HepG2 (cell line): ENCODE data around the gene RERE. TPM values are rescaled to one million over a fixed set of nuclear protein-coding genes. Genes with fewer than 3 reads are reported as not detected.

Source experiments
- ATAC-seq: fragments of 200-7000 bp; cut with Tn5 transposase; 3 replicates; pipeline ENCODE4 v1.9.1; 2020; ENCODE audit warnings: mild to moderate bottlenecking, moderate library complexity
- BruUV-seq: library from RNA; stranded (reverse); fragments of 400-500 nt; replicated peaks from 2 replicates; lab custom pipeline; 2021; lab: Mats Ljungman, UMichigan
- CTCF ChIA-PET: fragments of 300-600 bp; formaldehyde crosslinking; extraction: SDS; loops from one replicate; lab custom pipeline; 2021; ENCODE audit warnings: low total read pairs, inconsistent platforms, low intra/inter-chr PET ratio; lab: Yijun Ruan, JAX
- POLR2A ChIA-PET: fragments of 350-600 bp; sonication (Branson Sonifier 250); formaldehyde crosslinking; loops from one replicate; lab custom pipeline; 2020; ENCODE audit warnings: antibody characterized with exemption, inconsistent platforms; lab: Yijun Ruan, JAX
- DNase-seq: peaks from one replicate; pipeline ENCODE4 v3.0.0-alpha.2; 2015; ENCODE audit warnings: low spot score
- FAIRE-seq: peaks from 3 replicates; lab custom pipeline; 2011; peaks lifted over from hg19 to GRCh38; lab: Jason Lieb, UNC
- H2AFZ ChIP-seq: one replicate; pipeline ENCODE4 v1.6.1; 2011; ENCODE audit warnings: low read length, inconsistent platforms
- H3K27ac ChIP-seq: fragments of 300-600 bp; 3 replicates; pipeline ENCODE4 v1.8.0; 2011; ENCODE audit warnings: mixed run types, mild to moderate bottlenecking, mixed read lengths, low read length, inconsistent platforms; ENCODE audit not compliant: insufficient read depth; ENCODE audit errors: extremely low read length
- H3K27me3 ChIP-seq, 2 experiments: fragments of 200-600 bp in 1 of 2; 2 replicates in 1 of 2; 3 replicates in 1 of 2; pipeline versions ENCODE4 v1.6.0 to v1.8.0; 2011; ENCODE audit warnings: low read length in 2 of 2, mild to moderate bottlenecking in 2 of 2, moderate library complexity in 2 of 2, inconsistent platforms in 1 of 2; ENCODE audit not compliant: insufficient read depth in 2 of 2, control insufficient read depth in 1 of 2
- H3K36me3 ChIP-seq, 2 experiments: fragments of 200-600 bp in 1 of 2; replicated peaks in 1 of 2; 2 replicates in 1 of 2; 3 replicates in 1 of 2; pipeline versions ENCODE4 v1.5.1 to v1.8.0; 2011; ENCODE audit warnings: low read length in 2 of 2, inconsistent platforms in 1 of 2; ENCODE audit not compliant: insufficient read depth in 2 of 2, control insufficient read depth in 1 of 2
- H3K4me1 ChIP-seq: 2 replicates; pipeline ENCODE4 v1.5.1; 2012; ENCODE audit warnings: low read length, inconsistent platforms; ENCODE audit not compliant: insufficient read depth
- H3K4me2 ChIP-seq: 2 replicates; pipeline ENCODE4 v1.6.0; 2011; ENCODE audit warnings: low read depth, low read length, inconsistent platforms
- H3K4me3 ChIP-seq, 3 experiments: fragments of 200-600 bp in 1 of 3; sonication (generic), shearing (Covaris generic) in 1 of 3; replicated peaks in 1 of 3; 2 replicates each; pipeline ENCODE4 v1.5.1; 2011 to 2016; ENCODE audit warnings: low read length in 3 of 3, inconsistent platforms in 2 of 3, low read depth in 2 of 3, mild to moderate bottlenecking in 2 of 3, control low read depth in 1 of 3, mixed read lengths in 1 of 3; ENCODE audit not compliant: insufficient read depth in 1 of 3
- H3K79me2 ChIP-seq: one replicate; pipeline ENCODE4 v1.6.1; 2011; ENCODE audit warnings: low read length, inconsistent platforms; ENCODE audit not compliant: insufficient read depth
- H3K9ac ChIP-seq: 2 replicates; pipeline ENCODE4 v1.6.0; 2011; ENCODE audit warnings: mild to moderate bottlenecking, low read depth, low read length, inconsistent platforms; ENCODE audit not compliant: insufficient read depth
- H3K9me3 ChIP-seq: 2 replicates; pipeline ENCODE4 v1.5.1; 2012; ENCODE audit warnings: mild to moderate bottlenecking, low read length
- H4K20me1 ChIP-seq: 2 replicates; pipeline ENCODE4 v1.6.0; 2011; ENCODE audit warnings: inconsistent platforms, mild to moderate bottlenecking, low read length, moderate library complexity; ENCODE audit not compliant: insufficient read depth
- KDM1A ChIP-seq: IDR thresholded peaks from 2 replicates; pipeline ENCODE4 v1.6.1; 2016; ENCODE audit warnings: missing compliant biosample characterization
- RFXANK ChIP-seq: IDR thresholded peaks from 2 replicates; pipeline ENCODE4 v1.6.1; 2016
- ZFP90 ChIP-seq: sonication (generic); formaldehyde crosslinking; IDR thresholded peaks from 2 replicates; pipeline ENCODE4 v1.8.0; 2022; ENCODE audit warnings: missing genetic modification reagents, mild to moderate bottlenecking, inconsistent platforms, borderline replicate concordance
- ZNF34 ChIP-seq: sonication (generic); formaldehyde crosslinking; IDR thresholded peaks from 2 replicates; pipeline ENCODE4 v1.4.0; 2020; ENCODE audit warnings: mild to moderate bottlenecking, missing genetic modification reagents, borderline replicate concordance
- WGBS: methylation state at CpG from one replicate; pipeline ENCODE4 v1.1.6; 2017; ENCODE audit warnings: low lambda C conversion rate; 5-methylcytosine and 5-hydroxymethylcytosine counted together
- in situ Hi-C: cut with HindIII; loops from 2 replicates; pipeline ENCODE4 v1.10.0; 2017; ENCODE audit warnings: low pct_unique_long_range_greater_than_20kb; ENCODE audit not compliant: extremely low pct_ligation_motif_present
- intact Hi-C: fragments of 100-400 bp; cut with micrococcal nuclease; formaldehyde crosslinking; loops from one replicate; pipeline ENCODE4 v1.10.0; 2022; ENCODE audit not compliant: unreplicated experiment
- polyA plus RNA-seq, 8 experiments: library from polyadenylated mRNA; depleted of rRNA in 3 of 8; stranded (reverse) in 7 of 8; unstranded in 1 of 8; fragments of >200 nt; fragmentation: Illumina TruSeq in 4 of 8; extraction: Trizol in 4 of 8; gene quantifications; 2 replicates each; pipeline versions ENCODE4 v1.2.1 to v1.2.3, GENCODE V29; 2011 to 2016; ENCODE audit warnings: low read depth in 4 of 8, missing spikeins in 1 of 8, mixed read lengths in 1 of 8; ENCODE audit not compliant: insufficient read depth in 1 of 8
- total RNA-seq, 5 experiments: library from RNA; depleted of rRNA; stranded (reverse); fragments of >200 nt; fragmentation: Illumina TruSeq; extraction: Trizol; gene quantifications; 2 replicates each; pipeline ENCODE4 v1.2.3, GENCODE V29; 2016; ENCODE audit warnings: low read depth in 1 of 5
- TF ChIP-seq, protein P1 (sequence below): conservative IDR thresholded peaks from 2 replicates; pipeline ENCODE4 v1.6.1; 2018; ENCODE audit warnings: missing genetic modification reagents
- TF ChIP-seq, protein P2 (sequence below): sonication (generic); formaldehyde crosslinking; IDR thresholded peaks from 2 replicates; pipeline ENCODE4 v1.4.0; 2020; ENCODE audit warnings: missing genetic modification reagents
- TF ChIP-seq, protein P3 (sequence below), 2 experiments: sonication (generic) in 1 of 2; formaldehyde crosslinking in 1 of 2; IDR thresholded peaks; 2 replicates each; pipeline versions ENCODE4 v1.6.1 to v1.9.0; 2014 to 2022; ENCODE audit warnings: antibody characterized with exemption in 1 of 2, borderline replicate concordance in 1 of 2, inconsistent platforms in 1 of 2, low read depth in 1 of 2, missing genetic modification reagents in 1 of 2

Gene RERE
- total and polyA plus RNA-seq, 2 of the 13 experiments (the other 11 are each of a cell fraction or from before 2014, with no cell fraction given), result 18.3 to 21.9 TPM

- 0 out of 2 replicates have a peak, but pooled peaks cover 9% of the 10 kb centered on the region for H3K4me1 ChIP-seq
- TF ChIP-seq, protein P1, sequence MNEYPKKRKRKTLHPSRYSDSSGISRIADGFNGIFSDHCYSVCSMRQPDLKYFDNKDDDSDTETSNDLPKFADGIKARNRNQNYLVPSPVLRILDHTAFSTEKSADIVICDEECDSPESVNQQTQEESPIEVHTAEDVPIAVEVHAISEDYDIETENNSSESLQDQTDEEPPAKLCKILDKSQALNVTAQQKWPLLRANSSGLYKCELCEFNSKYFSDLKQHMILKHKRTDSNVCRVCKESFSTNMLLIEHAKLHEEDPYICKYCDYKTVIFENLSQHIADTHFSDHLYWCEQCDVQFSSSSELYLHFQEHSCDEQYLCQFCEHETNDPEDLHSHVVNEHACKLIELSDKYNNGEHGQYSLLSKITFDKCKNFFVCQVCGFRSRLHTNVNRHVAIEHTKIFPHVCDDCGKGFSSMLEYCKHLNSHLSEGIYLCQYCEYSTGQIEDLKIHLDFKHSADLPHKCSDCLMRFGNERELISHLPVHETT (CRISPR knock-in tag), result no peak
- TF ChIP-seq, protein P2, sequence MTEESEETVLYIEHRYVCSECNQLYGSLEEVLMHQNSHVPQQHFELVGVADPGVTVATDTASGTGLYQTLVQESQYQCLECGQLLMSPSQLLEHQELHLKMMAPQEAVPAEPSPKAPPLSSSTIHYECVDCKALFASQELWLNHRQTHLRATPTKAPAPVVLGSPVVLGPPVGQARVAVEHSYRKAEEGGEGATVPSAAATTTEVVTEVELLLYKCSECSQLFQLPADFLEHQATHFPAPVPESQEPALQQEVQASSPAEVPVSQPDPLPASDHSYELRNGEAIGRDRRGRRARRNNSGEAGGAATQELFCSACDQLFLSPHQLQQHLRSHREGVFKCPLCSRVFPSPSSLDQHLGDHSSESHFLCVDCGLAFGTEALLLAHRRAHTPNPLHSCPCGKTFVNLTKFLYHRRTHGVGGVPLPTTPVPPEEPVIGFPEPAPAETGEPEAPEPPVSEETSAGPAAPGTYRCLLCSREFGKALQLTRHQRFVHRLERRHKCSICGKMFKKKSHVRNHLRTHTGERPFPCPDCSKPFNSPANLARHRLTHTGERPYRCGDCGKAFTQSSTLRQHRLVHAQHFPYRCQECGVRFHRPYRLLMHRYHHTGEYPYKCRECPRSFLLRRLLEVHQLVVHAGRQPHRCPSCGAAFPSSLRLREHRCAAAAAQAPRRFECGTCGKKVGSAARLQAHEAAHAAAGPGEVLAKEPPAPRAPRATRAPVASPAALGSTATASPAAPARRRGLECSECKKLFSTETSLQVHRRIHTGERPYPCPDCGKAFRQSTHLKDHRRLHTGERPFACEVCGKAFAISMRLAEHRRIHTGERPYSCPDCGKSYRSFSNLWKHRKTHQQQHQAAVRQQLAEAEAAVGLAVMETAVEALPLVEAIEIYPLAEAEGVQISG (CRISPR knock-in tag), result no peak
- TF ChIP-seq RFXANK (CRISPR knock-in tag), result no peak
- no peak for TF ChIP-seq ZNF34 (CRISPR knock-in tag)
- TF ChIP-seq KDM1A (CRISPR knock-in tag), result no peak
- no peak for TF ChIP-seq ZFP90 (CRISPR knock-in tag)
- TF ChIP-seq, protein P3, sequence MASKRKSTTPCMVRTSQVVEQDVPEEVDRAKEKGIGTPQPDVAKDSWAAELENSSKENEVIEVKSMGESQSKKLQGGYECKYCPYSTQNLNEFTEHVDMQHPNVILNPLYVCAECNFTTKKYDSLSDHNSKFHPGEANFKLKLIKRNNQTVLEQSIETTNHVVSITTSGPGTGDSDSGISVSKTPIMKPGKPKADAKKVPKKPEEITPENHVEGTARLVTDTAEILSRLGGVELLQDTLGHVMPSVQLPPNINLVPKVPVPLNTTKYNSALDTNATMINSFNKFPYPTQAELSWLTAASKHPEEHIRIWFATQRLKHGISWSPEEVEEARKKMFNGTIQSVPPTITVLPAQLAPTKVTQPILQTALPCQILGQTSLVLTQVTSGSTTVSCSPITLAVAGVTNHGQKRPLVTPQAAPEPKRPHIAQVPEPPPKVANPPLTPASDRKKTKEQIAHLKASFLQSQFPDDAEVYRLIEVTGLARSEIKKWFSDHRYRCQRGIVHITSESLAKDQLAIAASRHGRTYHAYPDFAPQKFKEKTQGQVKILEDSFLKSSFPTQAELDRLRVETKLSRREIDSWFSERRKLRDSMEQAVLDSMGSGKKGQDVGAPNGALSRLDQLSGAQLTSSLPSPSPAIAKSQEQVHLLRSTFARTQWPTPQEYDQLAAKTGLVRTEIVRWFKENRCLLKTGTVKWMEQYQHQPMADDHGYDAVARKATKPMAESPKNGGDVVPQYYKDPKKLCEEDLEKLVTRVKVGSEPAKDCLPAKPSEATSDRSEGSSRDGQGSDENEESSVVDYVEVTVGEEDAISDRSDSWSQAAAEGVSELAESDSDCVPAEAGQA (IDR thresholded peaks at IDR 0.05; ENCODE audit: low read depth), result no peak
- TF ChIP-seq, protein P3 (CRISPR knock-in tag; IDR thresholded peaks at IDR 0.05; ENCODE audit: borderline replicate concordance), result no peak
- H3K9me3 ChIP-seq, result no peaks in the 10 kb centered on the region
- in situ Hi-C loops (no loop called here), intact Hi-C loops (no loop called here)
- H2AFZ ChIP-seq, result no peak overlapping the region
- DNase-seq (no peak), FAIRE-seq (no peak), ATAC-seq (no peak)
- H3K4me3 ChIP-seq, result no peak overlapping the region
- ChIA-PET POLR2A (no interaction called here), CTCF (no interaction called here)
- no peak overlapping the region for H3K9ac ChIP-seq
- no peaks in the 10 kb centered on the region for H4K20me1 ChIP-seq
- no peak overlapping the region for H3K27ac ChIP-seq
- BruUV-seq, result no TSS peak
- H3K79me2 ChIP-seq, result no peaks in the 10 kb centered on the region
- WGBS, result 67% methylated on average over 13 of the region's 16 CpGs
- peaks cover 1 to 42% of the 10 kb centered on the region in 2 experiments; a peak in 4 of 5 replicates for H3K27me3 ChIP-seq
- H3K36me3 ChIP-seq, result no peaks in the 10 kb centered on the region
- H3K4me2 ChIP-seq, result no peak overlapping the region
Measured at GRCh38 chr1:8332806-8333205, 484.6 kb downstream of the RERE start.
